GM19099 (cell line): Measurements from ENCODE around the gene SPECC1.

Experiments
- POLR2A ChIP-seq: IDR thresholded peaks from 3 replicates; pipeline ENCODE4 v1.6.1; 2011; ENCODE audit warnings: low read depth; ENCODE audit not compliant: insufficient read length; ENCODE audit errors: extremely low read depth

Gene SPECC1

DNA sequence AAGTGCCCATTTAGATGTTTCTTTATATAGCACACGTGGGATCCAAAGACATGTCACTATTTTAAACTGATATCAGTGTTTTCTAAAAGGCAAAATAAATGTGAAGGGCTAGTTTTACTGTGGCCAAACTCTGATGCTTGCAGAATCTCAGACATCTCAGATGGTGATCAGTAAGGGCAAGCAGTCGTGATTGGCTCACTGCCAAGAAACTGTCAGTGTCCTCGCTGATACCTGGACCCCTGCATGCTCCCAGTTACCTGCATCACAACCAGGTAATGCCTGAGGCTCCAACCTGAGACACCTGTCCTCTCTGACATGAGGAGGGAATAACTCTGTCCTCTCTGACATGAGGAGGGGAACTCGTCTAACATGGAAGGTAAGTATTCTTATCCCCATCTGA, 114.0 kb downstream of the SPECC1 start:
- no peak for TF ChIP-seq POLR2A

DNA sequence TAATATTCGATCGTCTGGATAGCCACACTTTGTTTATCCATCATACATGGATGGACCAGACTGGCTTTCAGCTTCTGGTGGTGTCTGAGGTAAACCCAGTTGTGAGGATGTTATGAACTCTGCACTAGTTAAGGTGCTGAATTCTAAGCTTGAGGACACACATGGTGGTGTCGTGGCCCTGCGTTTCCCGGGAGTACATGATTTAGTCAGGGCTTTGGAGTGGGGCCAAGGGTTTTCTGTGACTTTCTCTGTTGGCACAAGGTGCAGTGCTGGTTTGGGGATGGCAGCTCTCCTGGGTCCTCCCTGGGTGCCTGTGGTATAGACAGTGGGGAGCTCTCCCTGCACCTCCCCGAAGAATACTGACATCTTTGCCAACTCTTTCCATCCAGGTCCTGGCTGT, 116.6 kb downstream of the SPECC1 start:
- TF ChIP-seq POLR2A, result no peak

DNA sequence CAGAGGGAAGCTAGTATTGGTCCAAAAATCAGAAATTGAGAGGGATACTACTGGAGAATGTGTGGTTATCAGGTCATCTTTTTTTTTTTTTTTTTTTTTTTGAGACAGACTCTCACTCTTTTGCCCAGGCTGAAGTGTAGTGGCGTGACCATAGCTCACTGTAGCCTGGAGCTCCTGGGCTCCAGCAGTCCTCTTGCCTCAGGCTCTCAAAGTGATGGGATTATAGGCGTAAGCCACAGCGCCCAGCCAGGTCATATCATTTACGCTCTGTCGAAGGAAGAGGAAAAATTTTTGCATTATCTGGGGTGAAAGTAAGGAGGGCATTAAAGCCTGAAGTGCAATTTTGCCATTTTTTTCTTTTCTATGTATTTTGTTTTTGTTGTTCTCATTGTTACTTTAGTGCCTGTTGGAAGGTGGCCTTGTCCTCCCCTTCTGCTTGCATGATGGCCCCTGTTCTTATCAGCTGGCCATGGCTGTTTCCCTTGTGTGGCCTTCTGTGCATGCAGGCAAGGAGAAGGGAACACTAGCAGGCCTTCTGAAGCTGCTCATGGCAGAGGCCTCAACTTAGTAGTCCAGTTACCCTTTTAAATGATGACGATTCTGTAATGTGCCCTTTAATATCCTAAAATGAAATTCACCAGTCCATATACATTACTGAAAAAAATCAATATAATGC, 118.3 kb downstream of the SPECC1 start:
- TF ChIP-seq POLR2A, result no peak

DNA sequence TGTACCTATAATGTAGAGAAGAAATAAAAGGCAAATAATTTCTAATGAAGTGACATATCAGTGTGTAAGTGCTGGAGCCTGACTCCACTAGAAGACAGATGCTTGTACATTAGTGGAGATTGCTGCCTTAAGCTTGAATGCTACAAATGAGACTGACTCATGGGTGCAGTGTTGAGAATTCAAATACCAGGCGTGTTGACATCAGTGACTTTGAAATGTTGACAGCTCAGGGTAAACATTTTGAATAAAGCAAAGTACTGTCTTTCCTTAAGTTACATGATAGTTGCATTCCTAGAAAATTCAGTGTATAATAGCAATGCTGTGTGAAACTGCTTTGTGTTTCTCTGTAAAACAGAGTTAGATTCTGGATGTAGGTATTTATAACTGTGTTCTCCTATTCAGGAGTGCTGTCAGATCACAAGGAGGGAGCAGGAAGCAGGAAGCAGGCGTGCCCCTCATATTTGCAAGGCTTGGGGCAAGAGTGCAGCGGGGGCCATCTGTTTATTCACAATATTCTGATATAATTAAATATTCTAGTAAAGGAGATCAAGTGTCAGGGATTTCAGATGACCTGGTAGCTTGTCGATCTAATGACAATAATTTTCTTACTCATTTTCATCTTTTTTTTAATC, 119.0 kb downstream of the SPECC1 start:
- no peak for TF ChIP-seq POLR2A

DNA sequence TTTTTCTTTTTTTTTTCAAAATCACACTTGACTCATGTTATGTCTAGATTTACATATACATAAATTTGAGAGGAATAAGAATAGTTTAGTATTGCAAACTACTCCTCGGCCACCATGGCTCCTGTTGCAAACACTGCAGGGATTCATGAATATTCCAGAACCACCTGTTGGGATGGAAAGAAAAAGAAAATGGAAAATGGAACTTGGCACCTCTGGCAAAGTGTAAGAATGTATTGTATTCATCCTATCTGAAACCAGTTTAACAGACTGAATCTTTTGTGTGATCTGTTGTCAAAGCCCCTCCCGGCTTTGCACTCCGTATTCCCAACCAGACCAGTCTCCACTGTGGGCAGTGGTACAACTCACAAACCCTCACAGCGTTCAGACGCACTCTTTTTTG, 124.4 kb downstream of the SPECC1 start:
- TF ChIP-seq POLR2A, result no peak

DNA sequence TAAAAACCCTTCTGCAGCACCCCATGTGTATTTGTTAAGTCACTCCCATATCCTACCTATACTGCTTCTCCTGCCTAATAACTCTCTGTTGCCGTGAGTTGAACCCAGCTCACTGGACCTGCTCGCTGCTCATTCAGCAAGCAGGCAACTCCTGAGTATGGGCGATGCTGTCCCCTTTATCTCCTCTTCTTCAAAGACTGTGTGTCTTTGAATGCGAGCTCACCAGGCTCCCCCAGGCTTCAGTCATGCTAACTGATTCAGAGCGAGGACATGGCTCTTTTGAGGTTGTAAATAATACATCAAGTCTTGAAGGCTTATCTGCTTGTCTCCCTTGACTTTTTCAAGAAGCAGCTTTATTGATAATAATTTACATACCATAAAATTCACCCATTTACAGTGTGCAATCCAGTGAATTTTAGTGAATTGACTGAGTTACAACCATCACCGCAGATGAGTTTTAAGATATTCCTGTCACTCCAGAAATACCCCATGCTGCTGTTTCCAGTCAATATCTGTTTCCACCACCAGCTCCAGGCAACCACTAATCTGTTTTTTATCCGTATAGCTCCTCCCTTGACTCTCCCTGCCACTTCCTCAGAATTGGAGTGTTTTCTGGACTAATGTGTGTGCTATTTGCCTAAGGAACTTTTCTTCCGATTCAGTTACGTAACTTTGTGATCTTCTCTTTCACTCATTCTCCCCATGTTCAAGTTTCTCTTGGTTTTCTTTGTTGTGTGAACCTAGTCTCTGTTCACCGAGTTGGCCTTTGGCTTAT, 132.2 kb downstream of the SPECC1 start:
- no peak for TF ChIP-seq POLR2A

DNA sequence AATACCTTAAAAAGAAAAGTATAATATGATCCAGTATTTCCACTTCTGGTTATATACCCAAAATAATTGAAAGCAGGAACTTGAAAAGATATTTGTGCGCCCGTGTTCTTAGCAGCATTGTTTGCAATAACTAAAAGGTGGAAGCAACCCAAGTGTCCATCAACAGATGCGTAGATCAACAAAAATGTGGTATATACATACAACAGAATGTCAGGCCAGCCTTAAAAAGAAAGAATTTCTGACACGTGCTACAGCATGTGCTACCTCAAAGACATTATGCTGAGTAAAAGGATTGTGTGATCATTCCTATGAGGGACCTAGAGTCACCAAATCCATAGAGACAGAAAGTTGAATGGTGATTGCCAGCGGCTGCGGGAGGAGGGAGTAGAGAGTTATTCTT, 133.1 kb downstream of the SPECC1 start:
- TF ChIP-seq POLR2A, result no peak

DNA sequence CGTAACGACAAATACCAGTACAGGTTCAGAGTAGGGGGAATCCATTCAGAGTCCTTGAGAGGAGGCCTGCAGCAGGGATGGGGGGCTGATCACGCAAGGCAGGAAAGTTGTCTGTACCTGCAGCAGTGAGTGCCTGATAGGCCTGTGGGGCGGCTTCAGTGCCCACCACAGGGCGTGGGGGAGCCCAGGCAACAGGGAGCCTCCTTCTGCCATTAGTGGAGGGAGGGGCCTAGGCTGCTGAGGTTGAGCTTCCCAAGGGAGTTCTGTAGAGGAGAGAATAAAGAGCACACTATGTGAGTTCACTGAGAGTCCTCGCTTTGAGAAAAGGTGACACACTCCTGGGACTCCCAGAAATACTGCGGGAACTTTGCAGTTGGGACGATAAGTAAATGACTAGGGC, 134.6 kb downstream of the SPECC1 start:
- no peak for TF ChIP-seq POLR2A

DNA sequence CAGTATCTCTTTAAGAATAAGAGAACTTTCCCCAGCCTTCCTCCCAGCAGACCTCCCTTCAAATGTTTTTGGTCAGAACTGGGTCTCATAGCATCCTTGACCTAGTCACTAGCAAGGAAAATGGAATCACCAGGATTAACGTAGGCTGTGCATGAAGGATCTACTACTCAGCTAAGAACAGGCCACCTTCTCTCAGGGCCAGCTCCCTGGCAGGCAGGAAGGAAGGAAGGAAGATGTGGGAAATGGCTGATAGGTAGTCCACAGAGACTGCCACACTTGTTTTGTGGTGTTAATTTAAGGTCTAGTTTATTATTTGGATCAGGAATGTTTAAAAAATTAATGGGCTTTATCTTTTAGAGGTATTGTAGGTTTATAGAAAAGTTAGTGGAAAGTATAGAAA, 136.4 kb downstream of the SPECC1 start:
- no peak for TF ChIP-seq POLR2A

DNA sequence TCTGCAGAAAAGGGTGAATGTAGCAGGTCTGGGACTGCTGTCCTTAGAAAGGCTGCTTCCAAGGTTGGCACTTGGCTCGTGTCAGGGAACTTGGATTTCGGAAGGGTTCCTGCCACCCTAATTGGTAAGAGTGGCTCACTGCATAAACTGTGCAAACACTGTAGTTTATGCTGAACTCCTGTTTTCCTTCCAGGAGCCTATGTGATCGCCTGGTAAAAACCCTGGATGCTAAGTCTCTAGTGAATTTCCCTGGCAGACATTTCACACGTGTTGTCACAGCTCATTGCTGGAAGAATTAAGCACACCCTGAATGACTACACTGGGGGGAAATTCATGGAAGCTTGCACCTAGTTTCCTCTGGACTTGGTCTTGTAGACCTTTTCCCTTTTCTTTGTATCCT, 140.1 kb downstream of the SPECC1 start:
- TF ChIP-seq POLR2A, result no peak

DNA sequence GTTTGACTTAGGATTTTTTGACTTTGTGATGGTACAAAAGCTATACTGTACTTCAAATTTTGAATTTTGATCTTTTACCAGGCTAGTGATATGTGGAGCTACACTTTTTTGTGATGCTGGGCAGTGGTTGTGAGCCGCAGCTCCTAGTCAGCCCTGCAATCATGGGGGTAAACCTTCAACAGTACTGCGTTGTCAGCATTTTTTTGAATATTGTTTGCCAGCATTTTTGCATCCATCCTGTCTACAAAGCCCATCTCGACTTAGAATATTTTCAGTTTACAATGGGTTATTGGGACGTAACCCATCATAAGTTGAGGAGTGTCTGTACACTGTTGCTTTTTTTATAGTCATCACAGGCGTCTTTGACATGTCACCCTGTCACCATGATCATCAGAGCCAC, 142.0 kb downstream of the SPECC1 start:
- no peak for TF ChIP-seq POLR2A

DNA sequence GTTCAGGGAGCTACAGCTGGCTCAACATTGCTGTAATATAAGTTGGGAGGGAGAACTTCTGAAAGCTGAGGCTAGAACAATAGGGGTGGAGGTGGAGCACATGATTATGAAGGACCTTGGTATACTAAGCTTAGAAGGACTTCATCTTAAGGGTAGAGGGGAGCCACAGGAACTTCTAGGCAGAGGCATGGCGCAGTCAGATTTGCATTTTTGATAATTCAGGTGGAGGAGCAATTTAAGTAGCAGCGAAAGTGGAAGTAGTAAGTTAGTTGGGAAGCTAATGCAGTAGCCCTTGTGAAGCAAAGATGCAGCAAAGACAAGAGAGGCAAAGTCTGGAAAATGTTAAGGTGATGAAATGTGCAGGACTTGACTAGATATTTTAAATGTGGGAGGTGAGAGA, 144.1 kb downstream of the SPECC1 start:
- TF ChIP-seq POLR2A, result no peak

DNA sequence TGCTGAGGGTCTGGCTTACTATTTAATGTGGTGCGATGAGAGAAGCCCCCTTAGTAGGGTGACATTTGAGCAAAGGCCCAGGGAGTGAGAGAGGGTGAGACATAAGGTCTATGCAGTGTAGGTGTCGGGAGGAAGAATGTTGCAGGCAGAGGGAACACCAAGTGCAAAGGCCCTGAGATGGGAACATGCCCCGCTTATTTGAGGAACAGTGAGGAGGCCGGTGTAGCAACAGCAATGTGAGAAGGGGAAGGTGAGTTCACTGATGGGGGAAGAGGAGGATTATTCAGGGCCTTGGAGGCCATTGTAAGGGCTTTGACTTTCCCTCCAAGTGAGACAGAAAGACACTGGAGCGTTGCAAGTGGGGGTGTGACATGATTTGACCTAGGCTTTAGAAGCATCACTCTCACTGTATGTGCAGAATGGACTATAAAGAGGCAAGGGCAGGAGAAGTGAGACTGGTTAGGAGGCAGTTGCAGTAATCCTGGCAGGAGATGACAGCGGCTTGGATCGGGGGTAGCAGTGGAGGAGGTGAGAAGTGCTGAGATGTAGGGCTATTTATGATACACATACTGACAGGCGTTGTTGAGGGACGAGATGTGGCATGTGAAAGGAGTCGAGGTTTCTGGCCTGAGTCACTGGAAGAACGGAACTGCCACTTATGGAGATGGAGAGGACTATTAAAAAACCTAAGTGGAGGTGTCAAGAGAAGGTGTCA, 145.3 kb downstream of the SPECC1 start:
- no peak for TF ChIP-seq POLR2A

DNA sequence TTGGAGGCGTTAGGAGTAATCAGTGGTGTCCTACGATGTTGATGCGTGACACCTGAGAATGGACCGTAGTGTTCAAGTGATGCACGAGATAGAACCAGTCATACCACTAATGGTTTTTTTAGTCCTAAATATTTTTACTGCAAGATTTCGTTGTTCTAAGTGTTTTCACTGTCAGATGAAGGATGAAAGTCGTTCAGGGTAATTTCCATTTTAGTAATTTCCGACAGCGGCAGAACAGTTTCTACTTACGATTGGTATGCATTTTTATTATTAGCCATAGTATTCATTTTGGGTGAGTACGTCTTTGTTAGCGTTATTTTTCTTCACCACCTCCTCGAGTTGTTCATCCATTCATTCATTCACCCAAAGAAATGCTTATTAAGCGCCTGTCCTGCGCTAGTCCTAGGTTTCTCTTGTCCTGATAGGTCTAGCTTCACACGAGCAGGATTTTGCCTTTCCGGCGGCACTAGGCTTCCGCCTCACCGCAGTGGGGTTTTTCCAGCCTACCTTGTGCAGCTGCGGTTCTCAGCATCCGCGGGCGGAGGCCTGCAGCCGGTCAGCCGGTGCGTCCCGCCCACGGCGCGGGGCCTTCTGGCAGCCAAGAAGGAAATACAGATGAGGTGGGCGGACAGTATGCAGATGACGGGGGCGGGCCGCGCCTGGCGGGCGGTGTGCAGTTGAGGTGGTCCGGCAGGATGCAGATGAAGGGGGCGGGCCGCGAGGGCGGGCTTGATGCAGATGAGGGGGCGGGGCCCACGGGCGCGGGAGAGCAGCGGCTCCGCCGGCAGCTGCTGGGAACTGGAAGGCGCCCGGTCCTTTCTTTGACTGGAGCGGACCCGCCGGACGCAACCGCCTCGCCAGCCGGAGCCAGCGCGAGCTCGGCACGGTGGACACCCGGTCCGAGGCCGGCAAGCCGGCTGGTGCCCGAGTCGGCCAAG, 146.4 kb downstream of the SPECC1 start:
- TF ChIP-seq POLR2A, result peak; percentile 71
